DMS53 treated with DMSO at 0.1 percent for 48 hours (cell line): ENCODE measurements around the gene SIK1.
"Not testable (repeated sequence)": the region's sequence is repeated elsewhere in the genome, so short reads cannot be mapped to it uniquely, and the experiment has no call there.

Source experiments
- DNase-seq: peaks from one replicate; lab custom pipeline; 2025; ENCODE audit not compliant: unreplicated experiment; lab: John Stamatoyannopoulos, UW

Gene SIK1

DNA sequence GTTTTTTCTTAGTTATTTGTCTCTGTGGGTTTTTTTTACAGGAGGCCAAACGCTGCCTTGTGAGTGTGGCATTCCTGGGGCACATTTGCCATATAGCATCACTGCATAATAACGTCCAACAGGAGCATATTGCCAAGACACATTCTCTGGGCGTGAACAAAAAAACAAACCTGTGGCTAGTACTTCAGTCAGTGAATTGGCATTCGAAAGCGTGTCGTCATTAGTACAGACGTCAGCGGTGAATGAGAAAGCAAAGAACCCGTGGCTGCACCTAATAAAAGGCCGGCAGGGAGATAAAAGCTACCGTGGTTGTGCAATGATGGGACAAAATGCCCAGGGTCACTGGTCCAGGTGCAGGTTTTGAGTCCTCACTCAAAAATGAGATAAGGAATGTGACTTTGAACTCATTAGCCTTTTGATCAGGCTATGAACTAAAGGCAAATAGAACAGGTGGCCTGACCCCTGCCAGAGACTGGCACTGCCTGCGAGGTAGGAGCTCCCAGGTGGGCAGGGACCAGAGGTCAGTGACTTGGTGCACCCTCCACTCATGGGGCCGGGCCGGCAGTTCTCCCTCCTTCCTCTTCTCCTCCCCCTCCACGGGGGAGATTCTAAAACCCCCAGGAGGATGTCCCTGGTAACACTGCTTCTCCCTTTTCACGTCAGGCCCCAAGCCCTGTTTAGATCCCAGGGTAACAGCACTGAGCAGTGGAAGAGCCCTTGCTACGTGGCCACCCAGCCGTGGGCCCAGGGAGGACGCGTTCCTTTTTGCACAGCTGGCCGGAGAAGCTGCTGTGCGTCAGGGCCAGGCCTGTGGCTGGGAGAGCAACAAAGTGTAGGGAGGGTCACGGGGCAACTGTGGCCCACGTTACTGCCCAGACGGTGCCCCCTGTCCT lies 14.2 kb upstream of the SIK1 start:
- DNase-seq, result not testable (repeated sequence)

- not testable (repeated sequence) for DNase-seq
Observed at GRCh38 chr21:43439316-43440075, 12.6 kb upstream of the SIK1 start.

GRCh38 chr21:43436272-43436671 lies 9.3 kb upstream of the SIK1 start:
- not testable (repeated sequence) for DNase-seq

DNA sequence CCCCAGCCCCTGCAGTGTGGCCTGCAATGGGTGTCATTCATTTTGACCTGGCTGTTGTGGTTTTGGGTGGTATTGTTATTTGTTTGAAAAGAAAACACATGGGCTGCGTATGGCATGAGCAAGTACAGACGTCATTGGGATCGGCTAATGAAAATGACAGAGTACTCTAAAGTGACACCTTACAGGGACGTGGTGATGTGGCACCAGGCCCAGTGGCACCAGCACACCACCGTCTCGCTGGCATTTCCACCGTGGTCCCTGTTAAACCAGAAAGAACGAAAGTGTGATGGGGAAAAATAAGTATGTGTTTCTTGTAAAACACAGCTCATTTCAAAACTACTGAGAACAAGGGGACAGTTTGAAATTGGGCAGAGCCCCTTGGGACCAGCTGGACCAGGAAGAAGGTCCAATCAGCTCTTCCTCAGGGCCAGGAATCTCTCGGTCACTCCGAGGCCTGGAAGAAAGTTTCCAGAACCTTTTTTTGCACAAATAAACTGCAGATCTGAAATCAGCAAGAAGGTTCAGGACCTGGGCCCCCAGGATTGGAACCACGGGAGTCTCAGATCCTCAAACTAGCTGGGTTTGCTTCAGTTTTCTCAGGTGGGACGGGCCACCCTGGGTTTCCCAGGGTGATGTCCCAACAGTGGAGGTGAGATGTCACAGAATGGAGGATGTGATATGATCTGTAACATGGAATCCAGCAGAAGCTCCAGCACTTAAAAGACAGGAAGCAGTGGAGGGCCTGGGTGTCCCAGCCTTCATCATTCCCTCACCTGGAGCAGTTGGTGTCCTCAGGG lies 6.6 kb upstream of the SIK1 start:
- not testable (repeated sequence) for DNase-seq

DNA sequence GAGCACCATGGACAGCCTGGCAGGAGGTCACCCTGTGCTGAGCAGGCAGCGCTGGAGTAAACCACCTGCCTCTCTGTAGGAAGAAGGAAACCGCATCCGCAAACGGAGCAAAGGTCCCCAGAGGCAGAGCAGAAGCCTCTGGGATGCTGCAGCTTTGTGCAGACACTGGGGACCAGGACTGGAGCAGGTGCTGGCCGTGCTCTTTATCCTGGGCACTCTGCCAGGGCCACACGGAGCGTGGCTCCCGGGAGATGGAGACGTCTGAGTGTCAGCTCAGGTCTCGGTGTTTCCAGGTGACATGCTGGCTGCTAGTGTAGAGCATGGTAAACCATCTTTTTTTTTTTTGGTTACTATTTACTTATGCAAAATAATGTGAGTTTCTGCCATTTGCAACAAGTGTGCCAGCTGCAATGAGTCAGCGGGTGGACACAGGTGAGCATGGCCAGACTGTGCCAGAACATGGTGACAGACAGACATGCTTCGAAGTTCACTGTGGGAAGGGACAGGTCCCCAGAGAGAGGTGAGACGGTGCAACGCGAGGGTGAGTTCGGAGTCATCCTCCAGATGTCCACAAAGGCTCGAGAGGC lies 4.0 kb upstream of the SIK1 start:
- DNase-seq, result not testable (repeated sequence)

GRCh38 chr21:43428964-43429363 lies 2.0 kb upstream of the SIK1 start:
- DNase-seq, result not testable (repeated sequence)

DNA sequence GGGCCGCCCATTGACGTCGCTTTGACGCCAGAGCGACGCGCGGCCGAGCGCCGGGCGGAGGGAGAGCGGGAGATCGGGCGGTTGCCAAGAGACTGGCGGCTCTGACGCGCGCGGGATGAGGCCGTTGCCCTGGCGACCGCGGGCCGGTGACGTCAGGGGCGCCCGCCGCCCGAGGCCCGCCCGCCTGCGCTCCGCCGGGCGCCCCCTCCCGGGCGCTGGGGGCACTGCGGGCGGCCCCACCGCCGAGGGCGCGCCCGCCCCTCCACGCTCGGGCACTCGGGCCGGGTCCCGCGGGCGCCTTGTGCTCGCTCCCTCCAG lies 270 bp upstream of the SIK1 start:
- DNase-seq, result not testable (repeated sequence)

DNA sequence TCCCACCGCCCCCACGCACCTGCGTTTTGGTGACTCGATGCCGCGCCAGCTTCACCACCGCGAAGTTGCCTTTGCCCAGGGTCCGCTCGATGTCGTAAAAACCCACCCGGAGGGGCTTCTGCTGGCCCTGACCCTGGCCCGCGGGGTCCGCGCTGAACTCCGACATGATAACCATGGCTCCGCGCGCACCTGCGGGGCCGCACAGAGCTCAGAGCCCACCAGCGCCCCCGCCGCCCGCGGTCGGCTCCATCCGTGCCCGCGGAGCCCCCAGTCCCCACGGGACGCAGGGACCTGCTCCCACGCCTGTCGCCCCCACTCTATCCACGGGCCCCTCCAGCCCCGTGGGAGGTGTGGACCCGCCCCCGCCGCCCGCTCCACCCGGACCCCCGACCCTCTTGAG lies 927 bp downstream of the SIK1 start:
- DNase-seq, result not testable (repeated sequence)

DNA sequence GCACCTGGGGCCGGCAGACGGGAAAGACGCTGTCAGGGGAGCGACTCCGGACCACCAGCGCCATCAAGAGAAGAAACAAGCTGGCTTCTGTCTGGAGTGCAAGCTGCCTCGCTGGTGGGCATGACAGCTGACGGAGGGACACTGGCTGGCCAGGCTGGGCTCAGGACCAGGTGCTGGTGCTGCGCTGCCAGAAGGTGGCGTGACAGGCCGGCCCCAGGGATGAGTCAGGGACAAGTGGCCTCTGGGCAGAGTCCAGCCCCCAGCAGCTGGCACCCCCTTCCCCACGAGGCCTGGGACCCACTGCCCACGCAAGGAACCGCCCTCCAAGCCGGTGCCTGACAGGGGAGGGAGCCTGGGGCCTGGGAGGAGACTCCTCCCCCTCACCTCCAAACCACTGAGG lies 7.5 kb downstream of the SIK1 start:
- not testable (repeated sequence) for DNase-seq

DNA sequence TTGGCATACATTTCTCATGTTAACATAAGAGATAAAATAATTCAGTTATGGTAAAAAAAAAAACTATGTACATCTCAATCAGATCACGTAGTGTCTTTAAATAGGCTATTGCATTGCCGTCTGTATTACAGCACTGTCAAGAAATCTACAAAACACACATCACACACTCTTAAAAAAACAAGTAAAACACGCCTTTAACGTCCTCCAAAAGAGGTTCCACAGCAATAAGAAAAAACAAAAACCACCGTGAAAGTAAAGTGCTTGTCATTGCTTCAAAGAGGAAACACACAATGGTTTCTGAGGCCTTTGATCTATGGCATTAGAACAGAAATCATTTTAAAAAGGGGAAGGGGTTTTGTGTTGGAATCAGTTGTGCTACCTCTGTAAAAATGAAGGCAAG lies 12.4 kb downstream of the SIK1 start:
- not testable (repeated sequence) for DNase-seq

GRCh38 chr21:43412020-43412788 lies 14.7 kb downstream of the SIK1 start:
- DNase-seq, result not testable (repeated sequence)

- not testable (repeated sequence) for DNase-seq
Observed at GRCh38 chr21:43410456-43411068, 16.4 kb downstream of the SIK1 start.

DNA sequence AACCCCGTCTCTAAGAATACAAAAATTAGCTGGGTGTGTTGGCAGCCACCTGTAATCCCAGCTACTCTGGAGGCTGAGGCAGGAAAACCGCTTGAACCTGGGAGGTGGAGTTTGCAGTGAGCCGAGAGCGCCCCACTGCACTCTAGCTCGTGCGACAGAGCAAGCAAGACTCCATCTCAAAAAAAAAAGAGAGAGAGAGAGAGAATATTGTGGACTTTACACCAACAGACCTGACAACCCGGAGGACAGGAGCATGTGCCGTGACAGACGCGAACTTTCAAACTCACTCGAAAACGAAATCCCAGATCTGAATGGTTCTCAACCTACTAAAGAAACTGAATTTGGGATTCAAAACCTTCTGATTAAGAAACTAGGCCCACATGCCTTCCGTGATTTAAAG lies 19.8 kb downstream of the SIK1 start:
- not testable (repeated sequence) for DNase-seq

- DNase-seq, result not testable (repeated sequence)
Observed at GRCh38 chr21:43404450-43404849, 22.5 kb downstream of the SIK1 start.

DNA sequence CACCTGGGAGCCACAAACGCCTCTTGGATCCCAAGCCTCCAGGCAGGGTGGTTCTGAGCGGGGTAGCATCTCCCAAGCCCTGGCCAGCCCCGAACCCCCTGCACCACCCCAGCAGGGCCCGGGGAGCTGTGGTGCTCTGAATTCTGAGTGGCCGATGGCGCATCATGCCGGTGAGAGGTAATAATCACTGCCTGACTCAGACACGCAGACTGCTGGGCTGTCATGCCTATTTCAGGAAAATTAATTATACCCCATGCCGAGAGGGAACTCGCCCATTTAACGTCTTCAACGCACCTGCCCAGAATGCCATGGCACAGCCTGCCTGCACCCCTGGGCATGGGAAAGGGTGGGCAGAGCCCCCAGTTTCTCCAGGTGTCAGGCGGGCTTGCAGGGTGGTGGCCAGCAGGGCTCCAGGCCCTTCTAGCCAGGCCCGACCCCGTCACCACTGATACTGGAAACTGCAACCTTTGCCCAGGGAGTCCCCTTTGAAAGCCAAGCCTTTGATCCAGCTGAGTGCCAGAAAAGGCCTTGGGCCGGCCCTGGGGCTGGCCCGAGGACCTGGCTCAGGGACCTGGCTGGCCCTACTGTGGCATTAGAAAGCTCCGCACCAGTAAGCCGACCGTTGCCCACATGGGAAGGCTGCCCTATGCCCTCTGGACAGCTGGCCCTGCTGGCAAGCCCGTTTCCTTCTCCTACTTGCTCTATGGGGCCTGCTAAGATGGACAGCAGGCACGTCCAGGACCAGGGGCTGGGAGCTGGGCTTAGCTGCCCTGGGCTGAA lies 23.1 kb downstream of the SIK1 start:
- not testable (repeated sequence) for DNase-seq

- not testable (repeated sequence) for DNase-seq
Observed at GRCh38 chr21:43401125-43401524, 25.8 kb downstream of the SIK1 start.

GRCh38 chr21:43399595-43400015 lies 27.3 kb downstream of the SIK1 start:
- DNase-seq, result not testable (repeated sequence)

DNA sequence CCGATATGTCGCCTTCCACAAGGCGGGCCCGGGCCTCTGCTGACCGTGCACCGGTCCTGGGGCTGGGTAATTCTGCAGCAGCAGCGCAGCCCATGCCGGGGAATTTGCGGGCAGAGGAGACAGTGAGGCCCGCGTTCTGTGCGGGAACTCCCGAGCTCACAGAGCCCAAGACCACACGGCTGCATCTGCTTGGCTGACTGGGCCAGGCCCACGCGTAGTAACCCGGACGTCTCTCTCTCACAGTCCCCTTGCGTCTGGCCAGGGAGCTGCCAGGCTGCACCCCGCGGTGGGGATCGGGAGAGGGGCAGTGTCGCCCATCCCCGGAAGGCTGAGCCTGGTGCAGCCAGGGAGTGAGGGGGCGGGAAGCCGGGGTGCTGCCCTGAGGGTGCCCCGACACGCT lies 27.8 kb downstream of the SIK1 start:
- DNase-seq, result not testable (repeated sequence)

DNA sequence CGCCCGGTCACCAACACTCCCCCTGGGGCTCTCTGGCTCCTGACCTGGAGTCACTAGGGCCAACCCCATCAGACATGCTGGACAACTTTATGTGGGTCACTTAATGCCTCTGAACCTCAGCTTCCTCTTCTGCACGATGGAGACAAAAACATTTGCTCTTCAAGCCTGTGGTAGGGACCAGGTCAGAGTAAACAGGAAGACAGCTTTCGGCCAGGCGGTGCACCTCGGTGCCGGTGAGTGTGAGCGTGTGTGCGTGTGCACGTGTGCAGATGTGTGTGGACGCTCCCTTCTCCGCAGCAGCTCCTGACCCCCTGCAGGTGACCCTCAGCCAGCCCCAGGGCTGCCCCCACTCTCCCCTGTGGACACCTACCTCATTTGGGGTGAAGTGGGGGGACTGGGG lies 28.4 kb downstream of the SIK1 start:
- DNase-seq, result not testable (repeated sequence)
